Memory B cell (primary cell): ENCODE results near the gene ESRRA.

Source experiments
- ATAC-seq: fragments of 150-1000 bp; cut with Tn5 transposase; 2 replicates; pipeline ENCODE4 v1.10.0; 2021; ENCODE audit warnings: low read depth, mild to moderate bottlenecking, moderate library complexity
- DNase-seq, 2 donors: peaks; one replicate each; pipeline ENCODE4 v3.0.0; 2022; ENCODE audit warnings: low spot score in 2 of 2
- H3K27ac Mint-ChIP-seq: one replicate; pipeline ENCODE4 v1.8.0; 2022; ENCODE audit warnings: mild to moderate bottlenecking, moderate library complexity, mixed read lengths
- H3K27me3 Mint-ChIP-seq: one replicate; pipeline ENCODE4 v1.8.0; 2022; ENCODE audit warnings: mixed read lengths
- H3K36me3 Mint-ChIP-seq: one replicate; pipeline ENCODE4 v1.8.0; 2022; ENCODE audit warnings: mild to moderate bottlenecking, mixed read lengths
- H3K4me1 Mint-ChIP-seq: one replicate; pipeline ENCODE4 v1.8.0; 2022; ENCODE audit warnings: mixed read lengths
- H3K4me3 Mint-ChIP-seq: one replicate; pipeline ENCODE4 v1.8.0; 2022; ENCODE audit warnings: mild to moderate bottlenecking, moderate library complexity, mixed read lengths
- H3K9me3 Mint-ChIP-seq: one replicate; pipeline ENCODE4 v1.8.0; 2022; ENCODE audit warnings: mixed read lengths

Gene ESRRA

DNA sequence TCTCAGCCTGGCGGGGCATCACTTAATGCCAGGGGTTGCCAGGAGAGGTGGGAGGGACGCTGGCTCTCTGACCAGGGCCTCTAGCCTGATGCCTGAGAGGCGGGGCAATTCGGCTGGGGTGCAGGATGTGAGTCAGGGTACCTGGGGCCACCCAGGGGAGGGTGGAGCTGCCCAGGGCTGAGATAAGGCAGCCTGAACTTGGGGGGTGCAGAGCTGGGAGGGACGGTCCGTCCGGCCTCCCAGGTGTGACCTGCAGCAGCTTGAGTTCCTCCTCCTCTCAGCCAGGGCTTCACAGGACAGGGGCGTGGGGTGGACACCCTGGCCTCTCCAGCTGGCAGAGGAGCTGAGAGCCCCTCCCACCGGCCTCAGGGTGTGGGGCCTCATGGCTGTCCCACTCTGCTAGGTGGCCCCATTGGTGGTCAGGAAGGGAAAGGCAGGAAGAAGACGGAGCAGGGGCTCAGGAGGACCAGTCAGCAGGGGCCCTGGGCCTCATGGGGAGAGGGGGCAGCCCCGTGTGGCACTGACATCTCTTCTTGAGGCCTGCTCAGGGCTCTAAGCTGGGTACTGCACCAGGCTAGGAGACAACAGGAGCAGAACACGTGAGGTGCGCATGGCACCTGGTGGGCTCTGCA, 52.7 kb downstream of the ESRRA start:
- Mint-ChIP-seq H3K4me3 (peak overlapping the region; percentile 53), H3K9me3 (no peaks in the 10 kb centered on the region), H3K27ac (peak overlapping the region; percentile 58), H3K4me1 (peaks cover 21% of the 10 kb centered on the region), H3K27me3 (no peaks in the 10 kb centered on the region), H3K36me3 (peaks cover 1% of the 10 kb centered on the region)
- ATAC-seq = no peak
- DNase-seq = no peak

DNA sequence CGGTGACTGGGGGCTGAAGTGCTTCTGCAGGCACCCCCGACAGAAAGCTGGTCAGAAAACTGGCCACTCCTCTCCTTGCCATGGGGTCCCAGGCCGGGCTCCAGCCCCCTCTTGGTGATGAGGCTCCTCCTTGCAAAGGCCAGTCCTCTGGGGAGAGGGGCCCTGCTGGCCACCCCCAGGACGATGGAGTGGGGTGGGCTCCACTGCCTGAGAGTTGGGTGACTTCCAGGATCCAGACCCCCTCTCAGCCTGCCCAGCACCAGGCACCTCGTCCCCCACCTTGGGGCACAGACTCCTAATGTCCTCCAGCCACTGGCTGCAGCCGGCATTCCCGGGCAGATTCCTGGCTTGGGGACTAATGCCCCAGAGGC, 53.2 kb downstream of the ESRRA start:
- Mint-ChIP-seq H3K36me3 (peaks cover 5% of the 10 kb centered on the region), H3K27me3 (no peaks in the 10 kb centered on the region), H3K9me3 (no peaks in the 10 kb centered on the region), H3K4me1 (peaks cover 25% of the 10 kb centered on the region), H3K27ac (peak overlapping the region; percentile 58), H3K4me3 (peak overlapping the region; percentile 53)
- ATAC-seq = no peak
- no peak for DNase-seq

DNA sequence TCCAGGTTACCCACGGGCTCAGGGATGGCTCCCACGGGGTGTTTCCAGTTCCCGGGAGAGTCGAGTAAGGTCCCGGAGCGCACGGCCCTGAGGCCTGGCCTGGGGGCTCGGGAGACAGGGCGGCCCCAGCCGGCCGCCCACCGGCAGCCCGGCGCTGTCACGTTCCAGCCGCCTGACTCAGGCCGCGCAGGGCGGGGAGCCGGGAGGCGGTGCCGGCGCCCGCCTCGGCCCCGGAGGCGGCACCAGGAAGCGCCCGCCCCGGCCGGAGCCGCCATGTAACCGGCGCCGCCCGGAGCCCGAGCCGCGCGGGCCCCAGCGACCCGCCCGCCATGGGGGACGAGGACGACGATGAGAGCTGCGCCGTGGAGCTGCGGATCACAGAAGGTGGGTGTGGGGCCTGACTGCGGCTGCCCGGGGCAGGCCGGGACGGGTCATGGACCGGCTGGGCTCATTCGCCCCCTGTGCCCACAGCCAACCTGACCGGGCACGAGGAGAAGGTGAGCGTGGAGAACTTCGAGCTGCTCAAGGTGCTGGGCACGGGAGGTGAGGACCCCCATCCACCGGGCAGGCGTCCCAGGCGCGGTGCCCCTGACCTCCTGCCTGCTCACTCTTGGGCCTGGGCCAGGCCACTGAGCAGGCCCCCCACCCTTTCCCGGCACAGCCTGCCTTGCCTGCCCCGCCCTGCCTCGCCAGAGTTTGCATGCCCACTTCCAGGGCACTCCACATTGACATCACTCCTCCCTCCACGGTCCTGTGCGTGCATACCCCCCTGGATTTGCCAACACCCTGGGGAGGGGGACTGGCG, 53.8 kb downstream of the ESRRA start, which contains the start of gene RPS6KA4:
Gene RPS6KA4, plus strand, starts transcription at position 256 of the 805 bp plus-strand sequence. Its CDS starts 74 bp downstream, at position 330.
- Mint-ChIP-seq H3K9me3 (no peaks in the 10 kb centered on the region), H3K4me1 (peaks cover 26% of the 10 kb centered on the region), H3K27ac (peak within 1 kb of the TSS; percentile 58), H3K4me3 (peak within 1 kb of the TSS; percentile 94), H3K27me3 (no peaks in the 10 kb centered on the region), H3K36me3 (peaks cover 7% of the 10 kb centered on the region)
- peak; percentile 38 to 54 for DNase-seq
- peak; percentile 78 for ATAC-seq

DNA sequence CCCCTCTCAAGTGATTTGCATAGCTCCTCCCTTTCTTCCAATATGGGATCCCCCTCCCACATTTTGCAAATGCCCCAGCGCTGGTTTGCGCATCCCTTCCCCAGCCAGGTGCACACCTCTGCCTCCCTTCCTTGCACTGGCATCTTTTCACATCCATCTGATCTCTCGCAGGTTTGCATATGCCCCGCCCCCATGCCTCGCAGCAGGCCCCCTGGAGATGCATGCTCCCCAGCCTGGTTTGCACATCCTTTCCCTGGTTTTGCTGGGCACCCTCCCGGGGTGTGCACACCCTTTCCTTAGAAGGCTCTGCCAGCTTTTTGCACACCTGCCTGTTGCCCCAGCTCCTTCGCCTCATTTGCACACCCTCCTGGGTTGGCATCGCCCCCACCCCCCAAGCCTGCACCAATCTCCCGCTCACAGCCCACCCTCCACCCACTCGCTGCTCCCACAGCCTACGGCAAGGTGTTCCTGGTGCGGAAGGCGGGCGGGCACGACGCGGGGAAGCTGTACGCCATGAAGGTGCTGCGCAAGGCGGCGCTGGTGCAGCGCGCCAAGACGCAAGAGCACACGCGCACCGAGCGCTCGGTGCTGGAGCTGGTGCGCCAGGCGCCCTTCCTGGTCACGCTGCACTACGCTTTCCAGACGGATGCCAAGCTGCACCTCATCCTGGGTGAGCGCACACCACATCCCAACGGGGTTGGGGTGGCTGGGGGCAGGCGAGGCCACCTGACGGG, 54.6 kb downstream of the ESRRA start:
- peak overlapping the region; percentile 94 for H3K4me3 Mint-ChIP-seq
- H3K27me3 Mint-ChIP-seq = no peaks in the 10 kb centered on the region
- peaks cover 9% of the 10 kb centered on the region for H3K36me3 Mint-ChIP-seq
- peaks cover 27% of the 10 kb centered on the region for H3K4me1 Mint-ChIP-seq
- peak overlapping the region; percentile 13 for H3K27ac Mint-ChIP-seq
- peak; percentile 30 for ATAC-seq
- DNase-seq = no peak
- H3K9me3 Mint-ChIP-seq = no peaks in the 10 kb centered on the region

DNA sequence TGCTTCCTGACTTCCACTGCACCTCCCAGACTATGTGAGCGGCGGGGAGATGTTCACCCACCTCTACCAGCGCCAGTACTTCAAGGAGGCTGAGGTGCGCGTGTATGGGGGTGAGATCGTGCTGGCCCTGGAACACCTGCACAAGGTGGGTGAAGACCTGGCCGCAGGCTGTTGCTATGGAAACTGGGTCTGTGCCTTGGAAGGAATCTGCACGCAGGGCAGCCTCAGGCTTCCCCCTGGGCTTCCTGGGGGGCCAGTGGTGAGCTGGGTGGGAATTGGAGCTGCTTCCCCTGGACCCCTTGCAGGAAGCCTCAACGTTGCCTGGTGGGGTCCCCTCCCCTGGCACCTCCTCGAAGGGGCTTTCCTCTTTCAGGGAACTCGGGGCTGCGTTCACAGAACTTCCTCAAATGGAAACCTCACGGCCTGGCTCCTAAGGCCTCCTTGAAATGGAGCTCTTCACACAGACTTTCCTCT, 55.2 kb downstream of the ESRRA start:
- peak; percentile 17 for ATAC-seq
- peaks cover 21% of the 10 kb centered on the region for H3K4me1 Mint-ChIP-seq
- DNase-seq = no peak
- peak overlapping the region; percentile 13 for H3K27ac Mint-ChIP-seq
- H3K27me3 Mint-ChIP-seq = no peaks in the 10 kb centered on the region
- H3K36me3 Mint-ChIP-seq = peaks cover 9% of the 10 kb centered on the region
- H3K9me3 Mint-ChIP-seq = no peaks in the 10 kb centered on the region
- peak overlapping the region; percentile 94 for H3K4me3 Mint-ChIP-seq

DNA sequence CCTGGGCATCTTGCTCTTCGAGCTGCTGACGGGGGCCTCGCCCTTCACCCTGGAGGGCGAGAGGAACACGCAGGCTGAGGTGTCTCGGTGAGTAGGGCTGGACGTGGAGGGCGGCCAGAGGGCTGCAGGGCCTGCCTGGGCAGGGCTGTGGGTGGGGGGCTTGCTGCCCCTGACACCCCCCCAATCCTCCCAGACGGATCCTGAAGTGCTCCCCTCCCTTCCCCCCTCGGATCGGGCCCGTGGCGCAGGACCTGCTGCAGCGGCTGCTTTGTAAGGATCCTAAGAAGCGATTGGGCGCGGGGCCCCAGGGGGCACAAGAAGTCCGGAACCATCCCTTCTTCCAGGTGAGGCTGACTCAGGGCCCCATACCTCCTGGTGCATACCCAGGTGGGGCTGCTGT, 56.3 kb downstream of the ESRRA start:
- H3K36me3 Mint-ChIP-seq = peaks cover 12% of the 10 kb centered on the region
- H3K27ac Mint-ChIP-seq = no peak overlapping the region
- H3K4me1 Mint-ChIP-seq = peaks cover 21% of the 10 kb centered on the region
- H3K4me3 Mint-ChIP-seq = no peak overlapping the region
- ATAC-seq (no peak), DNase-seq (no peak)
- no peaks in the 10 kb centered on the region for H3K9me3 Mint-ChIP-seq
- H3K27me3 Mint-ChIP-seq = no peaks in the 10 kb centered on the region

DNA sequence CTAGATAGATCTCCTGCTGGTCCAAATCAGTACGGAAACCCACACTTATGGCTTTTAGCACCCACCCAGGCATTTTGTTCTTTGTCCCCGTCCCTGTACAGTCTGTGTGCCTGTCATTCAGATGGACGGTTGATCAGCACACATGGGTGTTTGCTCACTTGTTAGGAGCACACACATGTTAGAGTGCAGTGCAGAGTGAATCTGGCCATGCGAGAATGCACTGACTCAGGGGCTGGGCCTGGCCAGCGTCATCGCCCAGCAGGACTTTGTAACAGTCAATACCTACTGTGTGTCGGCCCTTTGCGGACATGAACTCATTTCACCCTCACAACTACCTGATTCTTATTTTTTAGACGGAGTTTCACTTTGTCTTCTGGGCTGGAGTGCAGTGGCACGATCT, 57.0 kb downstream of the ESRRA start:
- H3K4me1 Mint-ChIP-seq = peaks cover 21% of the 10 kb centered on the region
- H3K27ac Mint-ChIP-seq = no peak overlapping the region
- ATAC-seq = no peak
- H3K36me3 Mint-ChIP-seq = peaks cover 14% of the 10 kb centered on the region
- no peak overlapping the region for H3K4me3 Mint-ChIP-seq
- H3K9me3 Mint-ChIP-seq = no peaks in the 10 kb centered on the region
- H3K27me3 Mint-ChIP-seq = no peaks in the 10 kb centered on the region
- no peak for DNase-seq

DNA sequence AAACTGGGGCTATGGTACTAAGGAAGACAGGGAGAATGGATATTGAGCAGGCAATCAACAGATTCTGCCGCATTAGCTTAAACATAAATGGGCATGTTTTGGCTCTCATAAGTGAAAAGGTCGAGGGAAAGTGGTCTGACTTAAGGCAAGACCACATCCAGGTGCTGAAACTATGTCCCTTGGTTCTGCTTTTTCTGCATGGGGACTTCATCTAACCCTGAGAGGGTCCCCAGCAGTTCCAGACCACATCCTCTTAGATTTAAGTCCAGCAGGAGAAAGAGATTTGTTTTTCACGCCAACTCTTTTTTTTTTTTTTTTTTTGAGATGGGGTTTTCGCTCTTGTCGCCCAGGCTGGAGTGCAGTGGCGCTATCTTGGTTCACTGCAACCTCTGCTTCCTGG, 59.1 kb downstream of the ESRRA start:
- Mint-ChIP-seq H3K36me3 (peaks cover 22% of the 10 kb centered on the region), H3K27me3 (no peaks in the 10 kb centered on the region), H3K4me1 (peaks cover 21% of the 10 kb centered on the region), H3K4me3 (no peak overlapping the region), H3K27ac (no peak overlapping the region), H3K9me3 (no peaks in the 10 kb centered on the region)
- ATAC-seq (peak; percentile 33), DNase-seq (no peak)

DNA sequence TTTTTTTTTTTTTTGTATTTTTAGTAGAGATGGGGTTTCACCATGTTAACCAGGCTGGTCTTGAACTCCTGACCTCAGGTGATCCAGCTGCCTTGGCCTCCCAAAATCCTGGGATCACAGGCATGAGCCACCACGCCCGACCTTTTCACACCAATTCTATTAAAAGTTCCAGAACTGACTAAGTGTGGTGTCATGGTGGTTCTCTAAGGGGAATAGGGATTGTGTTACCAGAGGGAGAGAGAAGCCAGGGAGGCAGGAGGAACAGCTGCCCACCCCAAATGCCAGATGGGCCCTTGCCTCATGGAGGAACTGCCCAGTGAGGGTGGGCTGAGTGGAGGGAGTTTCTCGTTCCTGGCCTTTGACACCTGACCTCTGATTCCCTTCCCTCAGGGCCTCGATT, 59.6 kb downstream of the ESRRA start:
- H3K27me3 Mint-ChIP-seq = no peaks in the 10 kb centered on the region
- peaks cover 16% of the 10 kb centered on the region for H3K4me1 Mint-ChIP-seq
- no peak overlapping the region for H3K27ac Mint-ChIP-seq
- no peaks in the 10 kb centered on the region for H3K9me3 Mint-ChIP-seq
- peaks cover 25% of the 10 kb centered on the region for H3K36me3 Mint-ChIP-seq
- DNase-seq = no peak
- no peak for ATAC-seq
- no peak overlapping the region for H3K4me3 Mint-ChIP-seq
